ENCODE measurements around the gene TPRX1. TPM values are rescaled to one million over a fixed set of nuclear protein-coding genes. Genes with fewer than 3 reads are reported as not detected.

TPRX1 gene
- total and polyA plus RNA-seq, 9 of the 15 experiments (the other 6 are each of a cell fraction or from before 2014, with no cell fraction given) = not detected

GRCh38 chr19:47752440-47753211, 51.7 kb downstream of the TPRX1 start:
- intact Hi-C loops (cut with micrococcal nuclease) = no loop called here
- H4K20me1 ChIP-seq (replicated peaks; ENCODE audit: control insufficient read depth, insufficient read depth, low read length) = peaks cover 6% of the 10 kb centered on the region
- peaks cover 96% of the 10 kb centered on the region; the same call in 2 of the 3 replicates for H3K36me3 ChIP-seq (ENCODE audit: control insufficient read depth, insufficient read depth, low read length)
- peak; percentile 42; the same call in 1 of the 2 replicates for TF ChIP-seq POLR2G (IDR thresholded peaks at IDR 0.05; ENCODE audit: low read depth, low read length)
- TF ChIP-seq, protein P1, sequence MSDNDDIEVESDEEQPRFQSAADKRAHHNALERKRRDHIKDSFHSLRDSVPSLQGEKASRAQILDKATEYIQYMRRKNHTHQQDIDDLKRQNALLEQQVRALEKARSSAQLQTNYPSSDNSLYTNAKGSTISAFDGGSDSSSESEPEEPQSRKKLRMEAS (CRISPR knock-in tag; IDR thresholded peaks at IDR 0.05) = no peak
- peak; percentile 67 for TF ChIP-seq RBFOX2 (IDR thresholded peaks at IDR 0.05; ENCODE audit: low read depth, low read length)
- TF ChIP-seq CSDE1 (IDR thresholded peaks at IDR 0.05) = no peak
- no peak for TF ChIP-seq SETDB1 (IDR thresholded peaks at IDR 0.05; ENCODE audit: low read length)
- no peak for TF ChIP-seq POLR2B (IDR thresholded peaks at IDR 0.05; ENCODE audit: low read depth, partially characterized antibody)
- TF ChIP-seq RHOXF2B (CRISPR knock-in tag; conservative IDR thresholded peaks at IDR 0.05) = no peak
- 0 out of 2 replicates have a peak, but pooled peaks have one; percentile 18 for TF ChIP-seq POLR2A (conservative IDR thresholded peaks at IDR 0.05)
- TF ChIP-seq ETV1 (tag; conservative IDR thresholded peaks at IDR 0.05; ENCODE audit: low read depth) = no peak
- TF ChIP-seq RAD51 (IDR thresholded peaks at IDR 0.05; ENCODE audit: borderline replicate concordance, low read depth) = no peak
- DNase-seq (ENCODE audit: extremely low read depth in 1 of 4, low spot score in 3 of 4) (no peak), FAIRE-seq (no peak), ATAC-seq (no peak)
- in situ Hi-C loops (cut with MboI) = no loop called here
- H3K4me2 ChIP-seq (ENCODE audit: insufficient read depth, low read length) = no peak overlapping the region
- H3K9me1 ChIP-seq (ENCODE audit: control insufficient read depth, insufficient read depth, low read length) = peaks cover 3% of the 10 kb centered on the region
- CTCF ChIA-PET (ENCODE audit: low intra/inter-chr PET ratio) = no interaction called here
- no peaks in the 10 kb centered on the region for H3K27me3 ChIP-seq (ENCODE audit: control insufficient read depth in 2 of 2, insufficient read depth in 2 of 2, low read length in 2 of 2)
- H3K9me3 ChIP-seq (replicated peaks; ENCODE audit: control insufficient read depth, insufficient read depth, low read depth, low read length) = no peaks in the 10 kb centered on the region
- POLR2A ChIA-PET = interaction anchor here (0.7 to 1.6 kb wide), 3 partner anchors 13 to 101 kb away, joined by 3 to 7 read pairs (median 3); partner anchors contain the start of gene EHD2
- no peak overlapping the region for H2AFZ ChIP-seq (ENCODE audit: low read depth, low read length)
- H3K9ac ChIP-seq (ENCODE audit: insufficient read depth in 1 of 2, low read depth in 2 of 2, low read length in 2 of 2) = no peak overlapping the region; a peak in 1 of 4 replicates
- 95% methylated on average over 25 of the region's 27 CpGs for WGBS (ENCODE audit: insufficient coverage, low coverage, missing lambda C conversion rate)
- peaks cover 0 to 21% of the 10 kb centered on the region in 2 experiments; a peak in 2 of 5 replicates for H3K4me1 ChIP-seq (replicated peaks in 1 of 2; ENCODE audit: control insufficient read depth in 2 of 2, insufficient read depth in 2 of 2, low read length in 2 of 2)
- no peak overlapping the region for H3K27ac ChIP-seq (ENCODE audit: extremely low read depth, low read depth, low read length)
- H3K4me3 ChIP-seq = no peak overlapping the region
- no TSS peak for BruUV-seq (replicated peaks)
- peaks cover 20% of the 10 kb centered on the region for H3K79me2 ChIP-seq (ENCODE audit: control insufficient read depth, insufficient read depth, low read length)

Small RNA genes lying within 50 kb of the gene (small RNA-seq; reads per million reads assigned to genes)
- gene AC008745.1 (not detected), gene SNORD23 (not detected)

Other genes with a start within 250 kb of the TPRX1 start
Only the 7 nearest of the 11 such genes appear.
- gene EHD2, start 91.1 kb downstream of the TPRX1 start, total RNA-seq (2014; rRNA removed) = 4.3 and 5.9 TPM in 2 replicates
- 1.6 and 1.8 TPM in 2 replicates for gene EHD2, start 91.1 kb downstream of the TPRX1 start, total RNA-seq (2014; rRNA removed; fragmentation: Illumina TruSeq; extraction: Trizol)
- 1.8 and 2.3 TPM in 2 replicates for gene EHD2, start 91.1 kb downstream of the TPRX1 start, total RNA-seq (2015; rRNA removed; fragmentation: Illumina TruSeq; extraction: Trizol)
- gene EHD2, start 91.1 kb downstream of the TPRX1 start, total RNA-seq (2021) = 26.3 and 32.2 TPM in 2 replicates
- gene EHD2, start 91.1 kb downstream of the TPRX1 start, polyA plus RNA-seq (2011; rRNA removed) = 3.0 and 9.6 TPM in 2 replicates
- 14.7 and 15.3 TPM in 2 replicates for gene EHD2, start 91.1 kb downstream of the TPRX1 start, polyA plus RNA-seq (2014; fragmentation: Illumina TruSeq; extraction: Trizol)
- gene EHD2, start 91.1 kb downstream of the TPRX1 start, polyA plus RNA-seq (2014; fragmentation: Nextera tagmentation; extraction: Ambion mirVana) = 1 to 10 TPM; 1.7 to 2.1 TPM
- gene EHD2, start 91.1 kb downstream of the TPRX1 start, polyA plus RNA-seq (2014; rRNA removed) = 7.5 and 9.0 TPM in 2 replicates
- gene NOP53, start 59.0 kb downstream of the TPRX1 start, total RNA-seq (2014; rRNA removed) = 254 and 304 TPM in 2 replicates
- 97.1 and 111 TPM in 2 replicates for gene NOP53, start 59.0 kb downstream of the TPRX1 start, total RNA-seq (2014; rRNA removed; fragmentation: Illumina TruSeq; extraction: Trizol)
- 139 and 145 TPM in 2 replicates for gene NOP53, start 59.0 kb downstream of the TPRX1 start, total RNA-seq (2015; rRNA removed; fragmentation: Illumina TruSeq; extraction: Trizol)
- gene NOP53, start 59.0 kb downstream of the TPRX1 start, total RNA-seq (2021) = 207 and 231 TPM in 2 replicates
- 146 and 189 TPM in 2 replicates for gene NOP53, start 59.0 kb downstream of the TPRX1 start, polyA plus RNA-seq (2011; rRNA removed)
- gene NOP53, start 59.0 kb downstream of the TPRX1 start, polyA plus RNA-seq (2014; fragmentation: Illumina TruSeq; extraction: Trizol) = 113 and 268 TPM in 2 replicates
- gene NOP53, start 59.0 kb downstream of the TPRX1 start, polyA plus RNA-seq (2014; fragmentation: Nextera tagmentation; extraction: Ambion mirVana) = 1 to 10 TPM; 6.5 to 7.0 TPM
- gene NOP53, start 59.0 kb downstream of the TPRX1 start, polyA plus RNA-seq (2014; rRNA removed) = 257 and 274 TPM in 2 replicates
- 191 and 212 TPM in 2 replicates for gene SELENOW, start 25.8 kb downstream of the TPRX1 start, total RNA-seq (2014; rRNA removed)
- gene SELENOW, start 25.8 kb downstream of the TPRX1 start, total RNA-seq (2014; rRNA removed; fragmentation: Illumina TruSeq; extraction: Trizol) = 78.3 and 95.2 TPM in 2 replicates
- gene SELENOW, start 25.8 kb downstream of the TPRX1 start, total RNA-seq (2015; rRNA removed; fragmentation: Illumina TruSeq; extraction: Trizol) = 168 and 181 TPM in 2 replicates
- 91.9 and 103 TPM in 2 replicates for gene SELENOW, start 25.8 kb downstream of the TPRX1 start, total RNA-seq (2021)
- 118 and 125 TPM in 2 replicates for gene SELENOW, start 25.8 kb downstream of the TPRX1 start, polyA plus RNA-seq (2011; rRNA removed)
- 117 and 153 TPM in 2 replicates for gene SELENOW, start 25.8 kb downstream of the TPRX1 start, polyA plus RNA-seq (2014; fragmentation: Illumina TruSeq; extraction: Trizol)
- gene SELENOW, start 25.8 kb downstream of the TPRX1 start, polyA plus RNA-seq (2014; fragmentation: Nextera tagmentation; extraction: Ambion mirVana) = 100 to 1,000 TPM; 268 to 279 TPM
- gene SELENOW, start 25.8 kb downstream of the TPRX1 start, polyA plus RNA-seq (2014; rRNA removed) = 156 and 183 TPM in 2 replicates
- not detected in 2 replicates for gene CRX, start 17.4 kb upstream of the TPRX1 start, total RNA-seq (2014; rRNA removed)
- gene CRX, start 17.4 kb upstream of the TPRX1 start, total RNA-seq (2014; rRNA removed; fragmentation: Illumina TruSeq; extraction: Trizol) = not detected in 2 replicates
- gene CRX, start 17.4 kb upstream of the TPRX1 start, total RNA-seq (2015; rRNA removed; fragmentation: Illumina TruSeq; extraction: Trizol) = not detected in 2 replicates
- gene CRX, start 17.4 kb upstream of the TPRX1 start, total RNA-seq (2021) = not detected in 2 replicates
- not detected in 2 replicates for gene CRX, start 17.4 kb upstream of the TPRX1 start, polyA plus RNA-seq (2011; rRNA removed)
- not detected in 2 replicates for gene CRX, start 17.4 kb upstream of the TPRX1 start, polyA plus RNA-seq (2014; fragmentation: Illumina TruSeq; extraction: Trizol)
- under 1 TPM in 1 of 2 experiments, not detected in 1; 0.01 TPM for gene CRX, start 17.4 kb upstream of the TPRX1 start, polyA plus RNA-seq (2014; fragmentation: Nextera tagmentation; extraction: Ambion mirVana)
- not detected in 2 replicates for gene CRX, start 17.4 kb upstream of the TPRX1 start, polyA plus RNA-seq (2014; rRNA removed)
- not detected in 2 replicates for gene TPRX2, start 54.7 kb upstream of the TPRX1 start, total RNA-seq (2014; rRNA removed)
- gene TPRX2, start 54.7 kb upstream of the TPRX1 start, total RNA-seq (2014; rRNA removed; fragmentation: Illumina TruSeq; extraction: Trizol) = not detected in 2 replicates
- gene TPRX2, start 54.7 kb upstream of the TPRX1 start, total RNA-seq (2015; rRNA removed; fragmentation: Illumina TruSeq; extraction: Trizol) = not detected in 2 replicates
- gene TPRX2, start 54.7 kb upstream of the TPRX1 start, total RNA-seq (2021) = not detected in 2 replicates
- not detected in 2 replicates for gene TPRX2, start 54.7 kb upstream of the TPRX1 start, polyA plus RNA-seq (2011; rRNA removed)
- gene TPRX2, start 54.7 kb upstream of the TPRX1 start, polyA plus RNA-seq (2014; fragmentation: Illumina TruSeq; extraction: Trizol) = not detected in 2 replicates
- not detected for gene TPRX2, start 54.7 kb upstream of the TPRX1 start, polyA plus RNA-seq (2014; fragmentation: Nextera tagmentation; extraction: Ambion mirVana)
- not detected in 2 replicates for gene TPRX2, start 54.7 kb upstream of the TPRX1 start, polyA plus RNA-seq (2014; rRNA removed)
- not detected in 2 replicates for gene SULT2A1, start 81.8 kb upstream of the TPRX1 start, total RNA-seq (2014; rRNA removed)
- gene SULT2A1, start 81.8 kb upstream of the TPRX1 start, total RNA-seq (2014; rRNA removed; fragmentation: Illumina TruSeq; extraction: Trizol) = not detected in 2 replicates
- 0.11 and 0.25 TPM in 2 replicates for gene SULT2A1, start 81.8 kb upstream of the TPRX1 start, total RNA-seq (2015; rRNA removed; fragmentation: Illumina TruSeq; extraction: Trizol)
- gene SULT2A1, start 81.8 kb upstream of the TPRX1 start, total RNA-seq (2021) = 0.16 and 0.18 TPM in 2 replicates
- 0.03 and 0.04 TPM in 2 replicates for gene SULT2A1, start 81.8 kb upstream of the TPRX1 start, polyA plus RNA-seq (2011; rRNA removed)
- gene SULT2A1, start 81.8 kb upstream of the TPRX1 start, polyA plus RNA-seq (2014; fragmentation: Illumina TruSeq; extraction: Trizol) = 0.07 TPM in 1 of 2 replicates, not detected in the other
- gene SULT2A1, start 81.8 kb upstream of the TPRX1 start, polyA plus RNA-seq (2014; fragmentation: Nextera tagmentation; extraction: Ambion mirVana) = under 1 TPM in 1 of 2 experiments, not detected in 1; 0.07 TPM
- gene SULT2A1, start 81.8 kb upstream of the TPRX1 start, polyA plus RNA-seq (2014; rRNA removed) = not detected in 2 replicates
- not detected in 2 replicates for gene BSPH1, start 187.6 kb upstream of the TPRX1 start, total RNA-seq (2014; rRNA removed)
- not detected in 2 replicates for gene BSPH1, start 187.6 kb upstream of the TPRX1 start, total RNA-seq (2014; rRNA removed; fragmentation: Illumina TruSeq; extraction: Trizol)
- gene BSPH1, start 187.6 kb upstream of the TPRX1 start, total RNA-seq (2015; rRNA removed; fragmentation: Illumina TruSeq; extraction: Trizol) = not detected in 2 replicates
- gene BSPH1, start 187.6 kb upstream of the TPRX1 start, total RNA-seq (2021) = not detected in 2 replicates
- not detected in 2 replicates for gene BSPH1, start 187.6 kb upstream of the TPRX1 start, polyA plus RNA-seq (2011; rRNA removed)
- not detected in 2 replicates for gene BSPH1, start 187.6 kb upstream of the TPRX1 start, polyA plus RNA-seq (2014; fragmentation: Illumina TruSeq; extraction: Trizol)
- not detected for gene BSPH1, start 187.6 kb upstream of the TPRX1 start, polyA plus RNA-seq (2014; fragmentation: Nextera tagmentation; extraction: Ambion mirVana)
- gene BSPH1, start 187.6 kb upstream of the TPRX1 start, polyA plus RNA-seq (2014; rRNA removed) = not detected in 2 replicates